GM19468 (cell line): Measurements from ENCODE around the gene PTF1A.

Experiments used
- ATAC-seq: cut with Tn5 transposase; IDR thresholded peaks from one replicate; pipeline ENCODE4 v1.9.1; 2021; ENCODE audit warnings: mild to moderate bottlenecking, moderate library complexity, moderate number of reproducible peaks; ENCODE audit not compliant: unreplicated experiment; ENCODE audit errors: extremely low read depth

PTF1A gene

GRCh38 chr10:23186178-23186577 lies 5.9 kb upstream of the PTF1A start:
- no peak for ATAC-seq

GRCh38 chr10:23186697-23187096 lies 5.4 kb upstream of the PTF1A start:
- ATAC-seq: no peak

- ATAC-seq: no peak
Measured at GRCh38 chr10:23187155-23187554, 5.0 kb upstream of the PTF1A start.

- no peak for ATAC-seq
Measured at GRCh38 chr10:23189024-23189423, 3.1 kb upstream of the PTF1A start.

- no peak for ATAC-seq
Measured at GRCh38 chr10:23190872-23191763, 994 bp upstream of the PTF1A start.

- no peak for ATAC-seq
Measured at GRCh38 chr10:23192712-23193434, 761 bp downstream of the PTF1A start.

- ATAC-seq: no peak
Measured at GRCh38 chr10:23193435-23194074, 1.4 kb downstream of the PTF1A start.

- ATAC-seq: no peak
Measured at GRCh38 chr10:23194471-23194965, 2.4 kb downstream of the PTF1A start.

- no peak for ATAC-seq
Measured at GRCh38 chr10:23194966-23195845, 3.1 kb downstream of the PTF1A start.

- no peak for ATAC-seq
Measured at GRCh38 chr10:23195846-23196600, 3.9 kb downstream of the PTF1A start.

- ATAC-seq: no peak
Measured at GRCh38 chr10:23196915-23197314, 4.8 kb downstream of the PTF1A start.

GRCh38 chr10:23197416-23197861 lies 5.3 kb downstream of the PTF1A start:
- ATAC-seq: no peak

- no peak for ATAC-seq
Measured at GRCh38 chr10:23198610-23198939, 6.5 kb downstream of the PTF1A start.

GRCh38 chr10:23198940-23199767 lies 7.0 kb downstream of the PTF1A start:
- no peak for ATAC-seq

GRCh38 chr10:23199768-23200511 lies 7.8 kb downstream of the PTF1A start:
- ATAC-seq: no peak

GRCh38 chr10:23200586-23200985 lies 8.5 kb downstream of the PTF1A start:
- ATAC-seq: no peak

GRCh38 chr10:23200997-23201652 lies 9.0 kb downstream of the PTF1A start:
- no peak for ATAC-seq
